Coronary artery (tissue), 2 donors: ENCODE measurements around the gene TRIM71.
"Not testable (repeated sequence)": the region's sequence is repeated elsewhere in the genome, so short reads cannot be mapped to it uniquely, and the experiment has no call there.

Experiments
- DNase-seq: peaks from one replicate; pipeline ENCODE4 v3.0.0-alpha.2; 2017; ENCODE audit warnings: low spot score
- H3K27ac ChIP-seq, 2 donors: fragments of 200-600 bp; sonication (generic); one replicate each; pipeline ENCODE4 v1.5.1; 2016 to 2019
- H3K4me3 ChIP-seq: fragments of 200-600 bp; sonication (generic); 2 replicates; pipeline ENCODE4 v1.5.1; 2016; ENCODE audit warnings: mild to moderate bottlenecking, moderate library complexity
- TF ChIP-seq, protein P1 (sequence below): fragments of 200-600 bp; sonication (generic); IDR thresholded peaks from one replicate; pipeline ENCODE4 v1.5.1; 2019; ENCODE audit warnings: antibody characterized with exemption

TRIM71 gene

DNA sequence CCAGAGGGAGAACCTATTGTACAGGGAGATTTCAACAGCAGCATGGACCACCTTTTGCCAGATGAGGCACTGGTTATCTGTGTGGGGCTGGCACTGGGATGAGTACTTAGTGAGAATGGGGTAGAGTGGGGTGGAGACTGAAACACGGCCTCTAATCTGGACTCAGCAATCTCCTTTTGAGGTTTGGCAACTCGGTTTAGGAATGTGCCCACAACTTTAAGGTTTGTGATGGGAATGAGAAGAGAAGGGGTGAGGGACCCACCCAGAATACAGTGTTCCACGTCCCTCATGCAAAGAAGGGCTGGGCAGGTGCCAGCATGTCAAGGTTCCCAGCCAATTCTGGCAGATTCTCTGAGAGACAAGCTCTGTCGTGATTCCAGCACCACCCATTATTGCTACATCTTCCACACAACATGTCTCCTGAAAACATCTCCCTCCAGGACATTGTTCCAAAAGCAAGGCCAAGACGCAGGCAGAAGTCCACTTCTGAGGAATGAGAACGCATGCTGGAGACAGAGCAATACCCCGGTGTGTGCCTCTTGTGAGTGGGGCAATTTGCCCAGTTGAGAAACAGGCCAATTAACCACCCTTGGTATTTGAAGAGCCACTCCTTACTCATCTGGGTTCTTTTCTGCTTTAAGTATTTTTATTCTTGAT is 96.1 kb downstream of the TRIM71 start:
- peak; percentile 78 for DNase-seq
- TF ChIP-seq, protein P1, sequence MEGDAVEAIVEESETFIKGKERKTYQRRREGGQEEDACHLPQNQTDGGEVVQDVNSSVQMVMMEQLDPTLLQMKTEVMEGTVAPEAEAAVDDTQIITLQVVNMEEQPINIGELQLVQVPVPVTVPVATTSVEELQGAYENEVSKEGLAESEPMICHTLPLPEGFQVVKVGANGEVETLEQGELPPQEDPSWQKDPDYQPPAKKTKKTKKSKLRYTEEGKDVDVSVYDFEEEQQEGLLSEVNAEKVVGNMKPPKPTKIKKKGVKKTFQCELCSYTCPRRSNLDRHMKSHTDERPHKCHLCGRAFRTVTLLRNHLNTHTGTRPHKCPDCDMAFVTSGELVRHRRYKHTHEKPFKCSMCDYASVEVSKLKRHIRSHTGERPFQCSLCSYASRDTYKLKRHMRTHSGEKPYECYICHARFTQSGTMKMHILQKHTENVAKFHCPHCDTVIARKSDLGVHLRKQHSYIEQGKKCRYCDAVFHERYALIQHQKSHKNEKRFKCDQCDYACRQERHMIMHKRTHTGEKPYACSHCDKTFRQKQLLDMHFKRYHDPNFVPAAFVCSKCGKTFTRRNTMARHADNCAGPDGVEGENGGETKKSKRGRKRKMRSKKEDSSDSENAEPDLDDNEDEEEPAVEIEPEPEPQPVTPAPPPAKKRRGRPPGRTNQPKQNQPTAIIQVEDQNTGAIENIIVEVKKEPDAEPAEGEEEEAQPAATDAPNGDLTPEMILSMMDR = no peak
- H3K27ac ChIP-seq = peak overlapping the region in 1 of 2 donors; percentile 66
- no peak overlapping the region for H3K4me3 ChIP-seq

DNA sequence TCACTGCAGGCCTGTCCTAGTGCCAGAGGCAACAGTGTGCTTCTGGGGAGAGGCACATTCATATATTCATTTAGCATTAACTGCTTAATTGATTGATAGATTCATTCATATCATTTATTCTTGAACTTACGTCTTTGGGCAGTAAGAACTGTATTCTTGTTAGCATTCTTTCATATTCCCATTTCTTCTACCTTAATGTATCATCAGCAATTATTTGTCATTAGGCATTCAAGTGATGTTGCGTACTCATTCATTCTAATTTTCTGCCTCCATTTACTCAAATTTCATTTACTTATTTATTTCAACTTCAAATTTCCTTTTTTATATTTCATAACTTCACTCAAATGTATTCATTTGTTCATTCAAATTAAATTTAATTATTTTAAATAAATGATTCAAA is 102.1 kb downstream of the TRIM71 start:
- TF ChIP-seq, protein P1 = no peak
- DNase-seq = no peak
- H3K27ac ChIP-seq = no peak overlapping the region
- H3K4me3 ChIP-seq = no peak overlapping the region

DNA sequence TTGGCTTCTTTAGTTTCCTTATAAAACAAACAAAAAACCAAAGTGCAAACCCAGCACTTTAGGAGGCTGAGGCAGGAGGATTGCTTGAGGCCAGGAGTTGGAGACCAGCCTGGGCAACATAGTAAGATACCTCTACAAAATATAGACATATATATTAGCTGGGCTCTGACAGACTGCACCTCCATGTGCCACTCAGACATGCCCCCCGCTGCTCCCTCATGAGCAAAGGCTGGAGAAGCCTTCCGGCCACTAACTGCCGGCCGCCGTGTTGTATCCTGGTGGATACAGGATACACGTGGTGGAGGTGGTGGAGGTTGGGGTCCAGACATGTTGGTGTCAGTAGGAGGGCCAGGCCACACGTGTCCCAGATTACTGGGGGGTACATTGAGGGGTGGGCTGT is 104.3 kb downstream of the TRIM71 start:
- TF ChIP-seq, protein P1 = no peak

DNA sequence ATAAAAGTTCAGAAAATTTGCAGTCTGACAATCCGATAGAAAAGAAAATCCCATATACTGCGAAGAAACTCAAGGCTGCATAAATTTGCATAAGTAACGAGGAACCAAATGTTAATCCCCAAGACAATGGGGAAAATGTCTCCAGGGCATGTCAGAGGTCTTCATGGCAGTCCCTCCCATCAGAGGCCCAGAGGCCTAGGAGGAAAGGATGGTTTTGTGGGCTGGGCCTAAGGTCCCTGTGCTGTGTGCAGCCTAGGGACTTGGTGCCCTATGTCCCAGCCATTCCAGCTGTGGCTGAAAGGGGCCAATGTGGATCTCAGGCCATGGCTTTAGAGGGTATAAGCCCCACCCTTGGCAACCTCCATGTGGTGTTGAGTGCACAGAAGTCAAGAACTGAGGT is 112.4 kb downstream of the TRIM71 start:
- no peak for DNase-seq
- Histone ChIP-seq H3K27ac (no peak overlapping the region), H3K4me3 (no peak overlapping the region)
- TF ChIP-seq, protein P1 = no peak

More for the DNA sequence above, 104.3 kb downstream of the TRIM71 start:
- Histone ChIP-seq H3K4me3 (no peak overlapping the region), H3K27ac (no peak overlapping the region)
- no peak for DNase-seq

DNA sequence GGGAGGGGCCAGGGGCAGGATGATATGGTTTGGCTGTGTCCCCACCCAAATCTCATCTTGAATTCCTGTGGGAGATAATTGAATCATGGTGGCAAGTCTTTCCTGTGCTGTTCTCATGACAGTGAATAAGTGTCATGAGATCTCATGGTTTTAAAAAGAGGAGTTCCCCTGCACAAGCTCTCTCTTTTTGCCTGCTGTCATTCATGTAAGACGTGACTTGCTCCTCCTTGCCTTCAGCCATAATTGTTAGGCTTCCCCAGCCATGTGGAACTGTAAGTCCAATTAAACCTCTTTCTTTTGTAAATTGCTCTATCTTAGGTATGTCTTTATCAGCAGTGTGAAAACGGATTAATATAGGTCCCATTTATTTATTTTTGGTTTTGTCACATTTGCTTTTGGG is 113.5 kb downstream of the TRIM71 start:
- not testable (repeated sequence) for DNase-seq, H3K4me3 ChIP-seq, H3K27ac ChIP-seq

DNA sequence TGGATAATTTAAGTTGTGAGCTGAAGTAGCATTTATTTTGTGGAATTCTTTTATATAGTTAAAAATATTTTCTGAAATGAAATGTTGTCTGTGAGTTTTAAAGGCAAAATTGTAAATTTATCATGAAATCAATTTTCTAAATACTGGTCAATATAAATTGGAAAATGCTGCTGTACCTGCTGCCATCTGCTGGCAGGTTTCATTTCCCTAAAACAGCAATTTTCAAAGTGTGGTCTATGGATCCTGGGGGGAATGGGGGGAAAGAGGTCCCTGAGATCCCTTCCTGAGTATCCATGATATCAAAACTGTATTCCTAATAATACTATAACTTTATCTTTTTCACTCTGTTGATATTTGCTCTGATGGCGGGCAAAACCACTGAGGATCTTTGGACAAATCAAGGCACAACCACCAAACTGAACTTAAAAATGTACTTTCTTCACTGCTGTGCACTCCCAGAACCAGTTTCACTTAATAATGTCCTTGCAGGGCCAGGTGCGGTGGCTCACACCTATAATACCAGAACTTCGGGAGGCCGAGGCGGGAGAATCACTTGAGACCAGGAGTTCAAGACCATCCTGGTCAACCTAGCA is 116.4 kb downstream of the TRIM71 start:
- Histone ChIP-seq H3K4me3 (no peak overlapping the region), H3K27ac (no peak overlapping the region)
- no peak for DNase-seq
- TF ChIP-seq, protein P1 = peak; percentile 36

DNA sequence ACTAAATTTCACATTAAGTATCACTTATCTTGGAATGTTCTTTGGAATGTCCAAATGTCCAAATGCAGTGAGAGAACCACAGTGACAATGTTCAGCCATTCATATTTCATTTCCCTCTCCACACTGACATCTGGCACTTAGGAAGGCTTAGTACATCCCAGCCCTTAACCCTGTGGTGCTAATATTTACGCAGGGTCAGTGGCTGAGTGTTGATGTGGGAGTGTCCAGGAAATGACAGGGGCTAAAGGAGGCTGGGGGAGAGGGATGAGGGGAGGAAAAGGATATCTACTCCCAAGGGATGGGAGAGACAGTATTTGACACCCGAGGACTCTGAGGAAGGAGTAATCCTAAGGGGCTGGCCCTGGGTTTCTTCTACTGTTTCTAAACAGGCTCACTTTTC is 119.5 kb downstream of the TRIM71 start:
- no peak for DNase-seq
- Histone ChIP-seq H3K27ac (no peak overlapping the region), H3K4me3 (no peak overlapping the region)
- TF ChIP-seq, protein P1 = no peak

DNA sequence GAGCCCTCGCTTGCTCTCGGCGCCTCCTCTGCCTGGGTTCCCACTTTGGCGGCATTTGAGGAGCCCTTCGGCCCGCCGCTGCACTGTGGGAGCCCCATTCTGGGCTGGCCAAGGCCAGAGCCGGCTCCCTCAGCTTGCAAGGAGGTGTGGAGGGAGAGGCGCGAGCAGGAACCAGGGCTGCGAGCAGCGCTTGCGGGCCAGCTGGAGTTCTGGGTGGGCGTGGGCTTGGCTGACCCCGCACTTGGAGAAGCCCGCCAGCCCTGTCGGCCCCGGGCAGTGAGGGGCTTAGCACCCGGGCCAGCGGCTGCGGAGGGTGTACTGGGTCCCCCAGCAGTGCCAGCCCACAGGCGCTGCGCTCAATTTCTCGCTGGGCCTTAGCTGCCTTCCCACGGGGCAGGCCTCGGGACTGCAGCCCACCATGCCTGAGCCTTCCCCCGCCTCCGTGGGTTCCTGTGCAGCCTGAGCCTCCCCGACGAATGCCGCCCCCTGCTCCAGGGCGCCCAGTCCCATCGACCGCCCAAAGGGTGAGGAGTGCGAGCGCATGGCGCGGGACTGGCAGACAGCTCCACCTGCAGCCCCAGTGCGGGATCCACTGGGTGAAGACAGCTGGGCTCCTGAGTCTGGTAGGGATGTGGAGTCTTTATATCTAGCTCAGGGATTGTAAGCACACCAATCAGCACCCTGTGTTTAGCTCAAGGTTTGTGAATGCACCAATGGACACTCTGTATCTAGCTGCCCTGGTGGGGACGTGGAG is 121.9 kb downstream of the TRIM71 start:
- not testable (repeated sequence) for H3K27ac ChIP-seq, H3K4me3 ChIP-seq, DNase-seq
